IMR-90 (cell line): ENCODE results near the gene ATIC. TPM values are rescaled to one million over a fixed set of nuclear protein-coding genes. Genes with fewer than 3 reads are reported as not detected.

Experiments
- ATAC-seq: fragments of 200-7000 bp; cut with Tn5 transposase; 2 replicates; pipeline ENCODE4 v1.9.1; 2020; ENCODE audit warnings: low read depth, mild to moderate bottlenecking, moderate library complexity
- BruUV-seq: library from RNA; stranded (reverse); fragments of 400-500 nt; replicated peaks from 2 replicates; lab custom pipeline; 2021; lab: Mats Ljungman, UMichigan
- CTCF ChIA-PET: fragments of 300-600 bp; formaldehyde crosslinking; extraction: SDS; loops from one replicate; lab custom pipeline; 2021; ENCODE audit warnings: antibody characterized with exemption; lab: Yijun Ruan, JAX
- POLR2A ChIA-PET: fragments of 300-600 bp; sonication (Branson Sonifier 250); formaldehyde crosslinking; loops from one replicate; lab custom pipeline; 2022; ENCODE audit warnings: antibody characterized with exemption; ENCODE audit not compliant: unreplicated experiment; lab: Charles Lee
- DNase-seq: peaks from one replicate; pipeline ENCODE4 v3.0.0; 2013
- H2AFZ ChIP-seq: replicated peaks from 2 replicates; pipeline ENCODE3; 2013; ENCODE audit warnings: low read length, mild to moderate bottlenecking; ENCODE audit not compliant: poor library complexity
- H2AK5ac ChIP-seq: 2 replicates; pipeline ENCODE4 v1.6.1; 2013; ENCODE audit warnings: low read depth, low read length, inconsistent platforms
- H2AK9ac ChIP-seq: replicated peaks from 2 replicates; pipeline ENCODE3; 2013; ENCODE audit warnings: mild to moderate bottlenecking, low read depth, low read length, moderate library complexity; ENCODE audit not compliant: poor library complexity
- H2BK120ac ChIP-seq: 2 replicates; pipeline ENCODE4 v1.6.1; 2013; ENCODE audit warnings: low read depth, low read length, inconsistent platforms
- H2BK15ac ChIP-seq: 3 replicates; pipeline ENCODE4 v1.6.1; 2013; ENCODE audit warnings: low read depth, low read length, inconsistent platforms
- H2BK20ac ChIP-seq: 2 replicates; pipeline ENCODE4 v1.6.1; 2013; ENCODE audit warnings: low read depth, mild to moderate bottlenecking, inconsistent platforms, low read length, moderate library complexity
- H2BK5ac ChIP-seq: 2 replicates; pipeline ENCODE4 v1.6.1; 2013; ENCODE audit warnings: mild to moderate bottlenecking, low read depth, low read length, inconsistent platforms; ENCODE audit not compliant: poor library complexity, severe bottlenecking
- H3K14ac ChIP-seq: replicated peaks from 2 replicates; pipeline ENCODE4 v1.6.1; 2013; ENCODE audit warnings: low read depth, low read length, inconsistent platforms
- H3K18ac ChIP-seq: 2 replicates; pipeline ENCODE4 v1.6.1; 2013; ENCODE audit warnings: low read depth, low read length, control low read depth
- H3K23ac ChIP-seq: 2 replicates; pipeline ENCODE4 v1.6.1; 2013; ENCODE audit warnings: low read depth, low read length, inconsistent platforms
- H3K27ac ChIP-seq: 2 replicates; pipeline ENCODE4 v1.5.1; 2013; ENCODE audit warnings: mild to moderate bottlenecking, control low read depth, low read length; ENCODE audit not compliant: insufficient read depth
- H3K27me3 ChIP-seq: 2 replicates; pipeline ENCODE4 v1.6.1; 2013; ENCODE audit warnings: low read length; ENCODE audit not compliant: control insufficient read depth, insufficient read depth
- H3K36me3 ChIP-seq: 2 replicates; pipeline ENCODE4 v1.6.1; 2013; ENCODE audit warnings: low read length, mixed read lengths; ENCODE audit not compliant: control insufficient read depth, insufficient read depth
- H3K4ac ChIP-seq: 2 replicates; pipeline ENCODE4 v1.6.1; 2013; ENCODE audit warnings: low read depth, low read length, inconsistent platforms
- H3K4me1 ChIP-seq: 2 replicates; pipeline ENCODE4 v1.6.1; 2013; ENCODE audit warnings: low read length, mixed read lengths; ENCODE audit not compliant: control insufficient read depth, insufficient read depth
- H3K4me2 ChIP-seq: 2 replicates; pipeline ENCODE4 v1.6.1; 2013; ENCODE audit warnings: low read depth, mild to moderate bottlenecking, control low read depth, low read length, moderate library complexity
- H3K4me3 ChIP-seq: 2 replicates; pipeline ENCODE4 v1.5.1; 2013; ENCODE audit warnings: low read depth, mild to moderate bottlenecking, control low read depth, low read length, moderate library complexity; ENCODE audit not compliant: insufficient read depth
- H3K56ac ChIP-seq: 2 replicates; pipeline ENCODE4 v1.6.1; 2013; ENCODE audit warnings: low read length, inconsistent platforms; ENCODE audit not compliant: insufficient read depth; ENCODE audit errors: extremely low read depth
- H3K79me1 ChIP-seq, 2 experiments: 2 replicates each; pipeline ENCODE4 v1.6.1; 2013; ENCODE audit warnings: low read length in 2 of 2, inconsistent platforms in 1 of 2, low read depth in 1 of 2
- H3K9ac ChIP-seq: 2 replicates; pipeline ENCODE4 v1.6.1; 2013; ENCODE audit warnings: low read depth, low read length, control low read depth
- H3K9me1 ChIP-seq: 2 replicates; pipeline ENCODE4 v1.6.1; 2013; ENCODE audit warnings: low read length, inconsistent platforms; ENCODE audit not compliant: insufficient read depth
- H3K9me3 ChIP-seq: 2 replicates; pipeline ENCODE4 v1.6.1; 2013; ENCODE audit warnings: low read length; ENCODE audit not compliant: control insufficient read depth, insufficient read depth
- H4K20me1 ChIP-seq: 2 replicates; pipeline ENCODE4 v1.6.1; 2013; ENCODE audit warnings: low read length, inconsistent platforms; ENCODE audit not compliant: insufficient read depth
- H4K5ac ChIP-seq: 2 replicates; pipeline ENCODE4 v1.6.1; 2013; ENCODE audit warnings: mild to moderate bottlenecking, low read depth, low read length, control low read depth
- H4K8ac ChIP-seq, 2 experiments: 2 replicates each; pipeline ENCODE4 v1.6.1; 2013; ENCODE audit warnings: low read depth in 2 of 2, low read length in 2 of 2, control low read depth in 1 of 2, inconsistent platforms in 1 of 2
- H4K91ac ChIP-seq: 2 replicates; pipeline ENCODE4 v1.6.1; 2013; ENCODE audit warnings: low read depth, low read length, inconsistent platforms; ENCODE audit not compliant: insufficient read depth
- MAFK ChIP-seq: IDR thresholded peaks from 2 replicates; pipeline ENCODE4 v1.6.1; 2012; ENCODE audit warnings: low read depth, low read length, improper control_type of control experiment
- MXI1 ChIP-seq: IDR thresholded peaks from 2 replicates; pipeline ENCODE4 v1.6.1; 2012; ENCODE audit warnings: low read depth, mild to moderate bottlenecking, low read length, moderate library complexity, borderline replicate concordance
- WGBS, 2 experiments: methylation state at CpG; one replicate each; pipeline versions ENCODE4 v1.1.5 to v1.1.7; 2013; ENCODE audit warnings: missing lambda C conversion rate in 2 of 2; ENCODE audit not compliant: insufficient read length in 1 of 2; ENCODE audit errors: extremely low coverage in 2 of 2; 5-methylcytosine and 5-hydroxymethylcytosine counted together
- dilution Hi-C: fragments of 300-500 bp; cut with HindIII; formaldehyde crosslinking; loops from one replicate; pipeline ENCODE4 v1.14.3; 2018; ENCODE audit warnings: low sequenced_read_pairs; ENCODE audit not compliant: unreplicated experiment
- in situ Hi-C: fragments of 300-500 bp; cut with MboI; formaldehyde crosslinking; loops from 3 replicates; pipeline ENCODE4 v1.14.3; 2019; ENCODE audit warnings: low sequenced_read_pairs, inconsistent platforms, mixed read lengths
- intact Hi-C: fragments of 100-400 bp; cut with micrococcal nuclease; formaldehyde crosslinking; loops from 2 replicates; pipeline ENCODE4 v1.10.0; 2022
- polyA plus RNA-seq, 3 experiments: library from polyadenylated mRNA; depleted of rRNA; stranded (reverse); fragments of >200 nt; gene quantifications; 2 replicates each; pipeline ENCODE4 v1.2.3, GENCODE V29; 2012; ENCODE audit warnings: low replicate concordance in 1 of 3
- total RNA-seq: library from RNA; depleted of rRNA; stranded (reverse); fragments of >200 nt; gene quantifications from 2 replicates; pipeline ENCODE4 v1.2.3, GENCODE V29; 2012

Gene ATIC
- total and polyA plus RNA-seq, 2 of the 4 experiments (the other 2 are of a cell fraction): 30.5 to 101 TPM

DNA sequence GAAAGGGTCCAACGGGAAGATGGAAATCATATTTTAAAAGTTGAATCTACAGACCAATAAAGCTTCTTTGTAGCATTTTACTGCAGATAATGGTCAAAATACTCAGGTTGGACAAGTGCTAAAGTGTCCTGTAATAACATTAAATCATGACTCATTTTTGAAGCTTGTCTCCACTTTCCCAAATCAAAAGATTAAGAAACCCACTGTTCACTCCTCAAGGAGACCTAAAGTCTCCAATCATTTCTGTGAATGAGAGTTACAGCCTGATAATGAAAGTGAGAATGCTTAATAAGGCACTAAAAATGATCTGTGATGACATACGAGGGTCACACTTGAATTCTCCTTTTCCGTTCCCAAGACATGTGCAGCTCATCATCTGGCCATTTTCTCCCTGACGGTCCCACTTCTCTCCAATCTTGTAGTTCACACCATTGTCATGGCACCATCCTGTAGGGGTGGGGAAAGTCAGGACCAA lies 53.4 kb downstream of the ATIC start:
- Histone ChIP-seq H3K14ac (no peak overlapping the region), H3K23ac (no peak overlapping the region), H3K9ac (no peak overlapping the region), H3K56ac (no peak overlapping the region), H3K4me3 (no peak overlapping the region), H3K79me1 (peaks cover 18 to 31% of the 10 kb centered on the region in 2 experiments; a peak in 3 of 4 replicates), H2BK5ac (peak overlapping the region; percentile 15), H2AK9ac (no peak overlapping the region), H2BK20ac (no peak overlapping the region), H3K27ac (no peak overlapping the region), H2BK15ac (no peak overlapping the region), H3K27me3 (no peaks in the 10 kb centered on the region), H3K4me2 (no peak overlapping the region), H3K4me1 (peaks cover 5% of the 10 kb centered on the region), H3K18ac (no peak overlapping the region), H2AK5ac (no peak overlapping the region), H2BK120ac (no peak overlapping the region), H4K5ac (peak overlapping the region; percentile 47; the same call in 1 of the 2 replicates), H4K91ac (no peak overlapping the region), H2AFZ (no peak overlapping the region), H3K9me3 (no peaks in the 10 kb centered on the region), H3K4ac (no peak overlapping the region), H3K36me3 (peaks cover 63% of the 10 kb centered on the region), H4K20me1 (peaks cover 34% of the 10 kb centered on the region), H3K9me1 (no peaks in the 10 kb centered on the region), H4K8ac (no peak overlapping the region)
- ChIA-PET POLR2A (no interaction called here), CTCF (no interaction called here)
- in situ Hi-C loops (no loop called here), intact Hi-C loops (no loop called here), dilution Hi-C loops (no loop called here)
- TF ChIP-seq MXI1 (no peak), MAFK (no peak)
- peak; percentile 16 for DNase-seq
- BruUV-seq: no TSS peak
- no CpG with 5 or more reads among the region's 4 CpGs for WGBS, 2 experiments
- ATAC-seq: no peak
